Activated CD8-positive, alpha-beta T cell treated with anti-CD3 and anti-CD28 coated beads for 36 hours (primary cell): ENCODE measurements around the gene PAOX. TPM values are rescaled to one million over a fixed set of nuclear protein-coding genes. Genes with fewer than 3 reads are reported as not detected.

ENCODE experiments used
- ATAC-seq: fragments of 200-7000 bp; cut with Tn5 transposase; one replicate; pipeline ENCODE4 v1.10.0; 2021; ENCODE audit warnings: mild to moderate bottlenecking, moderate library complexity
- CTCF ChIA-PET: fragments of 350-600 bp; sonication (Branson Sonifier 250); formaldehyde crosslinking; loops from one replicate; lab custom pipeline; 2021; ENCODE audit warnings: antibody characterized with exemption; lab: Charles Lee
- POLR2A ChIA-PET: fragments of 350-600 bp; sonication (Branson Sonifier 250); formaldehyde crosslinking; loops from one replicate; lab custom pipeline; 2021; ENCODE audit warnings: antibody characterized with exemption; lab: Charles Lee
- DNase-seq: peaks from one replicate; pipeline ENCODE4 v3.0.0-alpha.2; 2020
- H3K27ac Mint-ChIP-seq: one replicate; pipeline ENCODE4 v1.8.0; 2021; ENCODE audit warnings: mild to moderate bottlenecking, mixed read lengths
- H3K27me3 Mint-ChIP-seq: one replicate; pipeline ENCODE4 v1.8.0; 2021; ENCODE audit warnings: mixed read lengths
- H3K36me3 Mint-ChIP-seq: one replicate; pipeline ENCODE4 v1.8.0; 2021; ENCODE audit warnings: low read depth, mixed read lengths
- H3K4me1 Mint-ChIP-seq: one replicate; pipeline ENCODE4 v1.8.0; 2021; ENCODE audit warnings: low read depth, mixed read lengths
- H3K4me3 Mint-ChIP-seq: one replicate; pipeline ENCODE4 v1.8.0; 2021; ENCODE audit warnings: mild to moderate bottlenecking, moderate library complexity, mixed read lengths
- H3K9me3 Mint-ChIP-seq: one replicate; pipeline ENCODE4 v1.8.0; 2021; ENCODE audit warnings: mixed read lengths
- CTCF ChIP-seq: fragments of 200-600 bp; IDR thresholded peaks from one replicate; pipeline ENCODE4 v1.8.0; 2022; ENCODE audit warnings: antibody characterized with exemption, mild to moderate bottlenecking
- intact Hi-C: fragments of 100-400 bp; cut with micrococcal nuclease; formaldehyde crosslinking; loops from one replicate; pipeline ENCODE4 v1.10.0; 2022
- total RNA-seq, 2 experiments: library from RNA; stranded (reverse); gene quantifications; one replicate each; pipeline ENCODE4 v1.2.3, GENCODE V29; 2021

The PAOX gene
- total RNA-seq, 2 experiments from 2014 or later: 4.2 to 4.6 TPM

GRCh38 chr10:133393401-133394063 is 14.5 kb downstream of the PAOX start:
- intact Hi-C loops: loop anchor here (5.0 kb wide), 1 partner anchor 66 kb away; no protein-coding TSS in a partner anchor
- H3K36me3 Mint-ChIP-seq: peaks cover 30% of the 10 kb centered on the region
- ChIA-PET CTCF (interaction anchor here (1.3 kb wide), 1 partner anchor 64 kb away, joined by 3 read pairs; no protein-coding TSS in a partner anchor), POLR2A (interaction anchor here (1.4 to 1.7 kb wide), 2 partner anchors 9 to 15 kb away, joined by 4 read pairs; no protein-coding TSS in a partner anchor)
- H3K27ac Mint-ChIP-seq: peak overlapping the region; percentile 79
- peak overlapping the region; percentile 88 for H3K4me3 Mint-ChIP-seq
- no peak for TF ChIP-seq CTCF
- H3K27me3 Mint-ChIP-seq: no peaks in the 10 kb centered on the region
- peaks cover 54% of the 10 kb centered on the region for H3K4me1 Mint-ChIP-seq
- ATAC-seq (no peak), DNase-seq (no peak)
- no peaks in the 10 kb centered on the region for H3K9me3 Mint-ChIP-seq

- Mint-ChIP-seq H3K36me3 (peaks cover 35% of the 10 kb centered on the region), H3K27ac (peak within 1 kb of the TSS; percentile 92), H3K9me3 (no peaks in the 10 kb centered on the region), H3K27me3 (no peaks in the 10 kb centered on the region), H3K4me3 (peak within 1 kb of the TSS; percentile 88), H3K4me1 (peaks cover 50% of the 10 kb centered on the region)
- DNase-seq: peak; percentile 92
- ATAC-seq: peak; percentile 74
- no peak for TF ChIP-seq CTCF
- intact Hi-C loops: loop anchor here (5.0 kb wide), 1 partner anchor 67 kb away; no protein-coding TSS in a partner anchor
- CTCF ChIA-PET: interaction anchor here (1.3 kb wide), 1 partner anchor 65 kb away, joined by 3 read pairs; no protein-coding TSS in a partner anchor
- POLR2A ChIA-PET: interaction anchor here (1.0 to 1.7 kb wide), 3 partner anchors 8 to 197 kb away, joined by 3 to 4 read pairs (median 4); no protein-coding TSS in a partner anchor
Measured at GRCh38 chr10:133394064-133394663, 15.1 kb downstream of the PAOX start, which contains the start of gene MTG1. TSS of gene MTG1 (plus strand) at chr10:133394157. CDS start at chr10:133394221, 64 bp downstream.

- no peak for DNase-seq
- H3K27me3 Mint-ChIP-seq: no peaks in the 10 kb centered on the region
- ChIA-PET CTCF (interaction anchor here (1.3 kb wide), 1 partner anchor 65 kb away, joined by 3 read pairs; no protein-coding TSS in a partner anchor), POLR2A (interaction anchor here (0.5 to 1.4 kb wide), 3 partner anchors 17 to 196 kb away, joined by 3 to 4 read pairs (median 4); no protein-coding TSS in a partner anchor)
- intact Hi-C loops: loop anchor here (5.0 kb wide), 1 partner anchor 68 kb away; no protein-coding TSS in a partner anchor
- no peaks in the 10 kb centered on the region for H3K9me3 Mint-ChIP-seq
- no peak for TF ChIP-seq CTCF
- H3K36me3 Mint-ChIP-seq: peaks cover 41% of the 10 kb centered on the region
- ATAC-seq: no peak
- peak overlapping the region; percentile 92 for H3K27ac Mint-ChIP-seq
- H3K4me1 Mint-ChIP-seq: peaks cover 53% of the 10 kb centered on the region
- peak overlapping the region; percentile 88 for H3K4me3 Mint-ChIP-seq
Measured at GRCh38 chr10:133394801-133395221, 15.7 kb downstream of the PAOX start.

GRCh38 chr10:133396035-133396624 is 17.1 kb downstream of the PAOX start:
- H3K9me3 Mint-ChIP-seq: no peaks in the 10 kb centered on the region

More at GRCh38 chr10:133396035-133396624, 17.1 kb downstream of the PAOX start:
- TF ChIP-seq CTCF: no peak
- no peak overlapping the region for H3K27ac Mint-ChIP-seq
- DNase-seq (no peak), ATAC-seq (no peak)
- CTCF ChIA-PET: no interaction called here
- peaks cover 54% of the 10 kb centered on the region for H3K4me1 Mint-ChIP-seq
- intact Hi-C loops: no loop called here
- H3K27me3 Mint-ChIP-seq: no peaks in the 10 kb centered on the region
- H3K36me3 Mint-ChIP-seq: peaks cover 45% of the 10 kb centered on the region
- peak overlapping the region; percentile 88 for H3K4me3 Mint-ChIP-seq
- POLR2A ChIA-PET: interaction anchor here (1.0 kb wide), 1 partner anchor 15 kb away, joined by 3 read pairs; no protein-coding TSS in a partner anchor
